Cortex of kidney (tissue), 1 donor: ENCODE results near the gene GABRB1.

Experiments
- DNase-seq: peaks from one replicate; lab custom pipeline; 2025; lab: John Stamatoyannopoulos, UW

GABRB1 gene

GRCh38 chr4:47118192-47118929 is 87.0 kb downstream of the GABRB1 start:
- no peak for DNase-seq

- DNase-seq: no peak
Observed at GRCh38 chr4:47120783-47121182, 89.4 kb downstream of the GABRB1 start.

GRCh38 chr4:47122592-47123291 is 91.4 kb downstream of the GABRB1 start:
- DNase-seq: no peak

DNA sequence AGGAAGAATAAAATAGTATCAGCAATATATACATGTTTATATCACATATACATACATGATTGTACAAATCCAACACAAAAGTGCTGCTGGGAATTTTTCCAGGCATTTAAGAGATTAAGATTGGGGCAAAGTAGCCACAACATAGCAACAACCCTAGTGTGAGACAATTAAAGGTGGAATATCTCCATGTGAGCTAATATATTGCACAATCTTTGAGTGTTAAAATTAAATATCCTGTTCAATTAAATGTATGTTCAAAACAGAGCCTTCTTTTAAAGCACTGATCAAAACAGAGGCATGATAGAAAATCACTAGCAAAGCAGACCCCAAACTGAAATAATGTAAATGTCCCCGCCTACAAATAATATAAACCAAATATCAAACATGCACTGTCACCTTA is 97.6 kb downstream of the GABRB1 start:
- no peak for DNase-seq

GRCh38 chr4:47135210-47135609 is 103.8 kb downstream of the GABRB1 start:
- no peak for DNase-seq

- DNase-seq: no peak
Observed at GRCh38 chr4:47143261-47143660, 111.9 kb downstream of the GABRB1 start.

- no peak for DNase-seq
Observed at GRCh38 chr4:47145630-47146029, 114.3 kb downstream of the GABRB1 start.

DNA sequence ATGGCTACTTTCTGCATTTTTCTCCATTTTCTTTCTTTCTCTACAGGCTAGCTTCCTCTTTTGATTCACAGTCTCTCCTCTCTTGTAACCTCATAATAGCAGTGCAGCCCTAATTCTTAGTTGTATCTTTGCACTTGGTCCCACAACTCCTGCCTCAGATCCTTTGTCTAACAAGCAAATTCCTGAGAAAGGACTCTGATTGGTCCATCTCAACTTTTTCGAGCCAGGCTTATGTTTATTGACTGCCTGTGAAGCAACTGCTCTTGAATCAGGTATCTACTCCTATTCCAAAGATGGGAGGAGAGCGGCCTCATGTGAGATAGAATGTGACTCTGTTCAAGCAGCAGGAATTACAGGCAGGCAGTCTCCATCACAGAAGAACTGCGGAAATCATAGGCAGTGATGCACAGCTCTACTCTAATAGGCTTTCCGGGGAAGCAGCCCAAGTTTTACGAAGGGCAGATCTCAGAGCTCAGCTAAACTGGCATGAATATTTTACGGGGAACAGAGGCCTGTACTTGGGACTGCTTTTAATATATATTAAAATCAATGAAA is 123.5 kb downstream of the GABRB1 start:
- DNase-seq: no peak

DNA sequence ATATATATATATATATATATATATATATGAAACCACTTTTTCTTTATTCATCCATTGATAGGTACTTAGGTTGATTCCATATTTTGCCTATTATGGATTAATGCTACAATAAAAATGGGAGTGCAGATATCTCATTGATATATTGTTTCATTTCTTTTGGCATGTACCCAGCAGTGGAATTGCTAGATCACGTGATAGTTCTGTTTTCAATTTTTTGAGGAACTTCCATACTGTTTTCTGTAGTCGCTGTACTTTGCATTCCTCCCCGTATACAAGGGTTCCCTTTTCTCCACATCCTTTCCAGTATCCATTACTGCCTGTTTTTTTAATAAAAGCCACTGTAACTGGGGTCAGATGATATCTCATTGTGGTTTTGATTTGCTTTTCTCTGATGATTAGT is 124.6 kb downstream of the GABRB1 start:
- no peak for DNase-seq

DNA sequence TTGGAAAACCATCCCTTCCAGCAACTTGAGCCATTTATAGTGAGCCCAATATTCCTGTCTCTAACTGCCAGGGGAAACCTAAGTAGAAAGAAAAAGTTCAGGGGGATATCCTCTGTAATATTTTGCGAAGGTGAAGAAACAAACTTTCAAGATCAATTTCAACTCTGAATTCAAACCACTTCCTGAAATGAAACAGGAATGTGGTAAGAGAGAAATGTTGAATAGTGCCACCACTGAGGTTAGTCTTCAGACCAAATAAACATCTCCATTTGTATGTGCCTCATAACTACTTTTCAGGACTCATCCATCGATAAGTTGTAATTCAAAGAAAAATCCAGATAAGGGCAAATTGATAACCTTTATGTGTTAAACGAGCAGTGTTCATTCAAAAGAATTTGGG is 128.7 kb downstream of the GABRB1 start:
- no peak for DNase-seq

GRCh38 chr4:47167081-47168035 is 136.0 kb downstream of the GABRB1 start:
- DNase-seq: no peak

DNA sequence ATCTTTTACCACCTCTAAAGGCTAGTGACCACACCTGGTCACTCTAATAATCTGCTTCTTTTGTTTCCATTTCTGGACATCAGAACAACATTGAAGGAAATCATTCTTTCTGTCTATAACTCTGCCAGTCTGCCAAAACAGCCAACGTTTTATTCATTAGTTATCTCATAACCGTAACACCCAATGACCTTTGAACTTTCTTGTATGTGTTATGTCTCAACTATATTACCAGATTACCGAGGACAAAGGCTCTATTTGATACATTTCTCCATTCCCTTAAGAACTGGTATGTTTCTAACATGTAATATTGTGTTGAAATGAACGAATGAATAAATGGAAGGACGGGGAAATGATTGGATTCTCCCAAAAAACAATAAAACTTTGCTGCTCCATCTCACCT is 152.7 kb downstream of the GABRB1 start:
- no peak for DNase-seq

- DNase-seq: no peak
Observed at GRCh38 chr4:47185761-47186160, 154.4 kb downstream of the GABRB1 start.

GRCh38 chr4:47187608-47188007 is 156.2 kb downstream of the GABRB1 start:
- no peak for DNase-seq

DNA sequence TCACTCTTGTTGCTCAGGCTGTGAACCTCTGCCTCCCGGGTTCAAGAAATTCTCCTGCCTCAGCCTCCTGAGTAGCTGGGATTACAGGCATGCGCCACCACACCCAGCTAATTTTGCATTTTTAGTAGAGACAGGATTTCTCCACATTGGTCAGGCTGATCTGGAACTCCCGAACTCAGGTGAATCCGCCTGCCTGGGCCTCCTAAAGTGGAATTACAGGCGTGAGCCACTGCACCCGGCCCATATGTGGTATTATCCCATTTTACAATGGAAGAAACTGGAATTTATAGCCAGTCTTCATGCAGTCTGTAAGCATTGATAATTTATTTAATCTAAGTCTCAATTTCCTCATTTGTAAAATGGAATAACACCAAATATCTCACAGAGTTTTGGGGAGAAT is 161.8 kb downstream of the GABRB1 start:
- no peak for DNase-seq

DNA sequence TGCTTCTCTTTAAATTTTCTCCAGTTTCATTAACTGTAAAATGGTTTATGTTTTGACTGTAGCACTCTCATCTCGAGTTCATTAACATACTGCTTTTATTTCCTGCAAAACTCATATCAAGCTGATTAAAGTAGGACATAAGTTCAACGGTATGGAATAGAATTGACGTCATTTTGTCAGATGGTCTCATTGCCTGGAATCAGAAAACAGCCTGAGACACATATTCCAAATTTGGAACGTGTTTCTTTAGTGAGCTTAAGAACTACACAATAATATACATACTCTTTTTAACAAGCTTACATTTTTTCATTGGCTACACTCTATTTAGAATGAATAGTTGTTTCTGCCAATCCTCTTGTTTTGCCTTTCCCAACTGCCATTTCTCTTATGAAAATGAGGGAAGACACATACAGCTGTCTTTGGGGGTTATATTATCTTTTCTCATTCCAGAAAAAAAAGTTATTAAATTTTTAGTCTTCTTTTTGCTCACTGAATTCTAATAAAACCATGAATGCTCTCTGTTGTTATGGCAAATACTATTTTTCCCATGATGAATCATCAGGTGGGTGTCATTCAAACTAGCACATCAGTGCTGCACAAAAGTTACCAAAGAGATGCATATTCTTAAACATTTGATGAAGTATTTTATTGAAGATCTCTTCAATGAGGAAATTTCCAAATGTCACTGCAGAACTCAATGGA is 162.8 kb downstream of the GABRB1 start:
- DNase-seq: no peak

DNA sequence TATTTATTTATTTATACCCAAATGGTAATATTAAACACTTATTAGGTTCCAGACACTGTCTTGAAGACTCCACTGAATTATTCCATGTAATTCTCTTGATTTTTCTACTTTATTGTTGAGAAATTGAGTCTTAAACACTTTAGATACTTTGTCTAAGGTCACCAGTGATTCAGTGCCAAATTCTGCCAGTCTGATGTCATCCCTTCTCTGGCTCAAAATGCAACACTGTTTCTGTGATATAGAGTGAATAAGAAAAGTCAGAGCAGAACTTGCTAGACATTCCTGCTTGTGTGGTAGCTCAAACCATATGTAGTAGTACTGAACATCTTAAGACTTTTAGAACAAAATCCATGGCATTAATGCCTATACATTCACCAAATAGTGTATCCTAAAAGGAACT is 164.3 kb downstream of the GABRB1 start:
- no peak for DNase-seq

GRCh38 chr4:47198791-47199190 is 167.4 kb downstream of the GABRB1 start:
- DNase-seq: no peak

GRCh38 chr4:47203593-47203992 is 172.2 kb downstream of the GABRB1 start:
- DNase-seq: no peak

- DNase-seq: no peak
Observed at GRCh38 chr4:47207555-47207954, 176.2 kb downstream of the GABRB1 start.

DNA sequence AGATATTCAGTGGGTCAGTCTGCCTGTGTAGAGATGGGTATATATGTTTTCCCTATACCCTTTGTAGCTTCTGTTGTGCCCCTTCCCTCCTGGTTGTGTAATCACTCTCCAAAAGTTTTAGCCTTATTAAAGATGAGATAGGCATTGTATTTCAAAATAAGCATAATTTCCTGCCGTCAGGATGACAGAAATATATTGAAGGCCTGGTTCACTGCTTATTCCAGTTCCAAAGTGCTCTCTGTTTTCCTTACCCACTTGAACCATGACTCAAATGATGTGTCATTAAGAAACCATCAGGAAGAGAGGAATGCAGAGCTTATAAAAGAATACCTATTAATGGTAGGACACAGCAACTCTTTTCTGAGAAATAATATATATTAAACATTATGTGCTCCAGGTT is 178.5 kb downstream of the GABRB1 start:
- no peak for DNase-seq

DNA sequence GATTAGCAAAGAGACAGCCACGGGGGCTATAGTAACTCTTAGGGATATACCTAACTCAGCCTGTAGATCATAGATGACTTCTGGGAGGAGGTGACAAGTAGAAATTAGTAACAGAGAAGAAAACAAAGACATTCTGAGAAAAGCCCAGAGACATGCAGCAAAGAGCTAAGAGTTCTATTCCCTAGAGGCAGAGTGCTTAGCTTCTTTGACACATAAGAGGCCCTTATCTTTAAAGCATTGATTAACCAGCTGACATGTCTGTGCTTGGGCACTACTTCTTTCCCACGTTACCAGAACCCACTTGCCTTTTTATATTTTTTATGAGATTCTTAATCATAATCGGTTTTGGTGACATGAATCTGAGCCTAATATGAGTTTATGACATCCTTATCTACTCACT is 179.5 kb downstream of the GABRB1 start:
- no peak for DNase-seq
